ENCODE results near the gene CLCN7.

GRCh38 chr16:1494711-1495110 lies 19.9 kb upstream of the CLCN7 start:
- TF ChIP-seq CTCF (IDR thresholded peaks at IDR 0.05), result no peak; the same call in 1 of the 2 replicates
- TF ChIP-seq ZFX (IDR thresholded peaks at IDR 0.05; ENCODE audit: borderline replicate concordance), result no peak
